GM21423 (cell line): ENCODE results near the gene REC8.

Experiments used
- ATAC-seq: cut with Tn5 transposase; IDR thresholded peaks from one replicate; pipeline ENCODE4 v1.9.1; 2021; ENCODE audit warnings: mild to moderate bottlenecking, moderate library complexity; ENCODE audit not compliant: unreplicated experiment

REC8 gene

GRCh38 chr14:24156840-24157239 is 15.0 kb upstream of the REC8 start:
- no peak for ATAC-seq

- ATAC-seq, result no peak
Measured at GRCh38 chr14:24157331-24157730, 14.5 kb upstream of the REC8 start.

GRCh38 chr14:24159777-24160498 is 11.9 kb upstream of the REC8 start:
- ATAC-seq, result no peak

- ATAC-seq, result no peak
Measured at GRCh38 chr14:24160499-24160849, 11.4 kb upstream of the REC8 start.

GRCh38 chr14:24160850-24161804 is 10.8 kb upstream of the REC8 start, which contains the start of gene IRF9:
IRF9 (plus strand) TSS chr14:24161265; CDS start chr14:24162145, 880 bp downstream.
- peak; percentile 79 for ATAC-seq

GRCh38 chr14:24162093-24162492 is 9.8 kb upstream of the REC8 start:
- ATAC-seq, result no peak

- ATAC-seq, result no peak
Measured at GRCh38 chr14:24164518-24164991, 7.3 kb upstream of the REC8 start.

- no peak for ATAC-seq
Measured at GRCh38 chr14:24165785-24166184, 6.1 kb upstream of the REC8 start.

GRCh38 chr14:24167469-24168114 is 4.3 kb upstream of the REC8 start:
- ATAC-seq, result no peak

GRCh38 chr14:24172261-24172860 is 481 bp downstream of the REC8 start:
- ATAC-seq, result no peak

- ATAC-seq, result no peak
Measured at GRCh38 chr14:24172871-24173281, 996 bp downstream of the REC8 start.

GRCh38 chr14:24176599-24176998 is 4.7 kb downstream of the REC8 start:
- no peak for ATAC-seq

- ATAC-seq, result no peak
Measured at GRCh38 chr14:24177041-24177825, 5.4 kb downstream of the REC8 start.

GRCh38 chr14:24177891-24178290 is 6.0 kb downstream of the REC8 start:
- ATAC-seq, result no peak

GRCh38 chr14:24178399-24179178 is 6.7 kb downstream of the REC8 start:
- no peak for ATAC-seq

- no peak for ATAC-seq
Measured at GRCh38 chr14:24179294-24179960, 7.5 kb downstream of the REC8 start.

GRCh38 chr14:24179961-24180796 is 8.3 kb downstream of the REC8 start:
- ATAC-seq, result no peak
